Esophagus (tissue), 2 donors: ENCODE measurements around the gene FBXL20. TPM values are rescaled to one million over a fixed set of nuclear protein-coding genes. Genes with fewer than 3 reads are reported as not detected.
"Not testable (repeated sequence)": the region's sequence is repeated elsewhere in the genome, so short reads cannot be mapped to it uniquely, and the experiment has no call there.

Source experiments
- H3K27ac ChIP-seq, 2 donors: one replicate each; pipeline ENCODE4 v1.5.1; 2013; ENCODE audit warnings: low read depth in 2 of 2, mild to moderate bottlenecking in 2 of 2, inconsistent platforms in 1 of 2, low read length in 1 of 2, moderate library complexity in 1 of 2
- H3K27me3 ChIP-seq, 2 donors: one replicate each; pipeline ENCODE4 v1.6.1; 2013; ENCODE audit warnings: low read length in 2 of 2, control low read depth in 1 of 2, mild to moderate bottlenecking in 1 of 2; ENCODE audit not compliant: insufficient read depth in 2 of 2, control insufficient read depth in 1 of 2
- H3K36me3 ChIP-seq, 2 donors: one replicate each; pipeline ENCODE4 v1.6.1; 2013; ENCODE audit warnings: low read length in 1 of 2; ENCODE audit not compliant: control insufficient read depth in 2 of 2, insufficient read depth in 2 of 2
- H3K4me1 ChIP-seq, 2 donors: one replicate each; pipeline ENCODE4 v1.6.1; 2013; ENCODE audit warnings: low read length in 1 of 2; ENCODE audit not compliant: control insufficient read depth in 2 of 2, insufficient read depth in 2 of 2
- H3K4me3 ChIP-seq, 2 donors: one replicate each; pipeline ENCODE4 v1.5.1; 2013; ENCODE audit warnings: low read length in 2 of 2, mild to moderate bottlenecking in 2 of 2, low read depth in 1 of 2, moderate library complexity in 1 of 2
- H3K9me3 ChIP-seq, 2 donors: one replicate each; pipeline ENCODE4 v1.6.1; 2013; ENCODE audit warnings: mild to moderate bottlenecking in 2 of 2, low read depth in 1 of 2, low read length in 1 of 2, moderate library complexity in 1 of 2; ENCODE audit not compliant: control insufficient read depth in 2 of 2, insufficient read depth in 1 of 2
- WGBS, 2 donors: extraction: QIAGEN DNeasy Blood & Tissue Kit; methylation state at CpG; one replicate each; pipeline ENCODE4 v1.1.7; 2013; 5-methylcytosine and 5-hydroxymethylcytosine counted together
- polyA plus RNA-seq, 2 donors: library from polyadenylated mRNA; stranded (reverse); fragments of 200-250 nt; gene quantifications; one replicate each; pipeline ENCODE4 v1.2.3, GENCODE V29; 2013
- donor health status: healthy with polysubstance abuse.
- donor health status: Bipolar disorder and iron deficiency.

Gene FBXL20
- polyA plus RNA-seq, 2 donors = 2.3 to 3.8 TPM

DNA sequence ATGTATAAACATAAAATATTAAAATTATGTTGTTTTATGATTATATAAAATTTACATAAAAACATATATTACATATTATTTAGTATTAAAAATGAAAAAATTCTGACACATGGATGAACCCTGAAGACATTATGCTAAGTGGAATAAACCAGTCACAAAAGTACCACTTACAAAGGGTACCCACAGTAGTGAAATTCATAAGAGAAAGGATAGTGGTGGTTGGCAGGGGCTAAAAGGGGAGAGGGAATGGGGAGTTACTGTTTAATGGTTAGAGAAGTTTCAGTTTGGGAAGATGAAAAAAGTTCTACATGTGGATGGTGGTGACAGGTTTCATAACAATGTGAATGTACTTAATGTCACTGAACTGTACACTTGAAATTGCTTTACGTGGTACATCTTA lies 41.4 kb downstream of the FBXL20 start:
- H3K27me3 ChIP-seq = no peaks in the 10 kb centered on the region
- no peaks in the 10 kb centered on the region for H3K4me1 ChIP-seq
- no peaks in the 10 kb centered on the region for H3K36me3 ChIP-seq
- WGBS, 2 donors = 93 to 94% methylated on average over 1 of the region's 1 CpG
- H3K4me3 ChIP-seq = no peak overlapping the region
- no peak overlapping the region for H3K27ac ChIP-seq
- no peaks in the 10 kb centered on the region for H3K9me3 ChIP-seq

DNA sequence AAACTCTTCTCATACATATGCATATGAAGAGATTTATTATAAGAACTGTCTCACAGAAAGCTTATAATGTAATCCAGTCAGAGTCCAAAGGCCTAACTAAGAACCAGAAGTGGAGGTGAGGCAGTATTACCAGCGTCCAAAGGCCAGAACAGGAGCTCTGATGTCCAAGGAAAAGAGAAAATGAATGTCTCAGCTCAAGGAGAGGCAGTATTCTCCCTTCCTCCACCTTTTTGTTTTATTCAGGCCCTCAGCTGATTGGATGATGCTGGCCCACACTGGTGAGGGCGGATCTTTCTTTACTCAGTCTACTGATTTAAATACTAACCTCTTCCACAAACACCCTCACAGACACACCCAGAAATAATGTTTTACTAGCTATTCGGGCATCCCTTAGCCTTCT lies 43.4 kb downstream of the FBXL20 start:
- Histone ChIP-seq H3K4me1 (no peaks in the 10 kb centered on the region), H3K27ac (no peak overlapping the region)
- WGBS, 2 donors = 61 to 86% methylated on average over 3 of the region's 3 CpGs

DNA sequence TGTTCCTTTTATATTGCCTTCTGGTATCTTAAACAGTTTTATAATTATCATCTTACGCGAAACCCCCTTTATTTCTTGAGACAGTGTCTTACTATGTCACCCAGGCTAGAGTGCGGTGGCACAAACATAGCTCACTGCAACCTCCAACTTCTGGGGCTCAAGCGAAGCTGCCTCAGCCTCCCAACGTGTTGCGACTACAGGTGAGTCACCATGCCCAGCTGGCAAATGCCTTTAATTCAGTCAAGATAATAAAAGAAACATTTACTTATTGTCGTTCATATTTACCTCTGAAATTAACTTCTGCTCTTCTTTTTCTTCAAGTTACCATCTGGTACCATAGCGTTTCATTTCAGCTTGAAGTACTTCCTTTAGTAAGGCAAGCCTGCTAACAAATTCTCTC lies 43.9 kb downstream of the FBXL20 start:
- H3K9me3 ChIP-seq = no peaks in the 10 kb centered on the region
- H3K36me3 ChIP-seq = no peaks in the 10 kb centered on the region
- 74 to 83% methylated on average over 8 of the region's 8 CpGs for whole genome bisulfite sequencing, 2 donors
- H3K27ac ChIP-seq = no peak overlapping the region
- no peaks in the 10 kb centered on the region for H3K27me3 ChIP-seq
- no peaks in the 10 kb centered on the region for H3K4me1 ChIP-seq
- no peak overlapping the region for H3K4me3 ChIP-seq

More for the DNA sequence above, 43.4 kb downstream of the FBXL20 start:
- no peak overlapping the region for H3K4me3 ChIP-seq
- H3K36me3 ChIP-seq = no peaks in the 10 kb centered on the region
- H3K27me3 ChIP-seq = no peaks in the 10 kb centered on the region
- H3K9me3 ChIP-seq = no peaks in the 10 kb centered on the region

DNA sequence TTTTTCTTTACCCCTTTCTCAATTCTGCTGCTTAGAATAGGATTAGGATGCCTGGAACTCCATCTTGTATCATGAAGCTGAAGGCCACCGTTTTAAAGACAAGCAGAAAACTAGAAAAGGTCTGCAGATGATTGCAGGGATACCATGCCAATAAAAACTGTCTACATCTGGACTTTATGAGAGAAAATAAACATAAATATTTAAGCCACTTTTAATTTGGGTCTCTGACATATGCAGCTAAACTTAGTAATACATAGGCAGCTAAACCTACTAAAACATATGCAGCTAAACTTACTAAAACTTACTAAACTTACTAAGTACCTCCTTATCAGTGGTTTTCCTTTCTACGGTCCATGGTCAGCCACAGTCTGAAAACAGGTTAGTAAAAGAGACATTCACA lies 48.4 kb downstream of the FBXL20 start:
- H3K27me3 ChIP-seq = no peaks in the 10 kb centered on the region
- WGBS, 2 donors = 63 to 68% methylated on average over 2 of the region's 2 CpGs
- no peaks in the 10 kb centered on the region for H3K4me1 ChIP-seq
- no peak overlapping the region for H3K4me3 ChIP-seq
- no peaks in the 10 kb centered on the region for H3K9me3 ChIP-seq
- no peaks in the 10 kb centered on the region for H3K36me3 ChIP-seq
- H3K27ac ChIP-seq = no peak overlapping the region

DNA sequence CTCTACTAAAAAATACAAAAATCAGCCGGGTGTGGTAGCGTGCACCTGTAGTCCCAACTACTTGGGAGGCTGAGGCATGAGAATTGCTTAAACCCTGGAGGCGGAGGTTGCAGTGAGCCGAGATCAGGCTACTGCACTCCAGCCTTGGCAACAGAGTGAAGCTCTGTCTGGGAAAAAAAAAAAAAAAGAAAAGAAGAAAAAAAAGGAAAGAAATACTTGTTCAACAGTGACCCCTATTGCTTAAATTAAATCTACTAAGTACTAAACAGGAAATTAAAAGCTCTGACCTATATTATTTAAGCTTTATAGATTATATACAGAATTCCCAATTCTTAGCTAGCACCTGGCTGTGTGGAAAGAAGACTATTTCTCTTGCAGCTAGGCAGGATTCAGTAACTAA lies 48.9 kb downstream of the FBXL20 start:
- Histone ChIP-seq H3K4me1 (no peaks in the 10 kb centered on the region), H3K36me3 (no peaks in the 10 kb centered on the region), H3K4me3 (no peak overlapping the region), H3K27ac (no peak overlapping the region), H3K27me3 (no peaks in the 10 kb centered on the region), H3K9me3 (no peaks in the 10 kb centered on the region)
- WGBS, 2 donors = 76 to 83% methylated on average over 4 of the region's 4 CpGs

DNA sequence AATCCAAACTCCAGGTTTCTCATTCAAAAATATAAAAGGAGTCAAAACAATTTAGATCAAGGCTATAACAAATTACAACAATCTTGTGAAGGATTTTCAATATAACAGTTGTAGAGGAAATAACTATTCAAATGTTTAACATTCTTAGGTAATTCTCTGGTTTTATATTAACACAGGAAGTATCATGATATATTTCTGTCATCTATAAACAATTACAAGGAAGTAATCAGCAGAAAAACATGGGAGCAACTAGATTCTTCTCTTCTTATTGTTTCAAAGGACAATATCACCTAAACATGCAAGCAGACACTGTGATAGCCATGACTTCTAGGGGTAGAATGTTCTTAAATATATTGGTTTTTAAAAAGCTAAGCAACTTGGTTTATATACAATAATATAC lies 49.9 kb downstream of the FBXL20 start:
- H3K36me3 ChIP-seq = no peaks in the 10 kb centered on the region
- no peak overlapping the region for H3K27ac ChIP-seq
- no peak overlapping the region for H3K4me3 ChIP-seq
- no peaks in the 10 kb centered on the region for H3K9me3 ChIP-seq
- no peaks in the 10 kb centered on the region for H3K27me3 ChIP-seq
- H3K4me1 ChIP-seq = no peaks in the 10 kb centered on the region

DNA sequence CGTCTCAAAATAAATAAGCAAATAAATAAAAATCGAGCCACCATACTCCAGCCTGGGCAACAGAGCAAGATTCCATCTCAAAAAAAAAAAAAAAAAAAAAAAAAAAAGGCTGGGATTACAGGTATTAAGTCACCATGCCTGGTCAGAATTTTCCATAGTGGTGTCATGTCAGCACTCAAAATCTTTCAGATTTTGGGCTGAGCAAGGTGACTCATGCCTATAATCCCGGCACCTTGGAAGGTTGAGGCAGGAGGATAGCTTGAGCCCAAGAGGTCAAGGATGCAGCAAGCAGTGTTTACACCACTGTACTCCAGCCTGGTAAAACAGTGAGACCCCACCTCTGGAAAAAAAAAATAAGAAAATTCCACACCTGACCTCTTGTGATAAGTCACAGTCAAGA lies 52.2 kb downstream of the FBXL20 start:
- Histone ChIP-seq H3K36me3 (no peaks in the 10 kb centered on the region), H3K4me3 (no peak overlapping the region), H3K4me1 (no peaks in the 10 kb centered on the region), H3K27ac (no peak overlapping the region), H3K27me3 (no peaks in the 10 kb centered on the region), H3K9me3 (no peaks in the 10 kb centered on the region)
- 83 to 88% methylated on average over 3 of the region's 3 CpGs for WGBS, 2 donors

DNA sequence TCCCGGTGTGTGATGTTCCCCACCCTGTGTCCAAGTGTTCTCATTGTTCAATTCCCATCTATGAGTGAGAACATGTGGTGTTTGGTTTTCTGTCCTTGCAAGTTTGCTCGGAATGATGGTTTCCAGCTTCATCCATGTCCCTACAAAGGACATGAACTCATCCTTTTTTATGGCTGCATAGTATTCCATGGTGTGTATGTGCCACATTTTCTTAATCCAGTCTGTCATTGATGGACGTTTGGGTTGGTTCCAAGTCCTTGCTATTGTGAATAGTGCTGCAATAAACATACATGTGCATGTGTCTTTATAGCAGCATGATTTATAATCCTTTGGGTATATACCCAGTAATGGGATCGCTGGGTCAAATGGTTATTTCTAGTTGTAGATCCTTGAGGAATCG lies 54.6 kb downstream of the FBXL20 start:
- WGBS, 2 donors = 95 to 96% methylated on average over 5 of the region's 5 CpGs
- H3K9me3 ChIP-seq, H3K4me1 ChIP-seq, H3K36me3 ChIP-seq, H3K27me3 ChIP-seq, H3K27ac ChIP-seq, H3K4me3 ChIP-seq: not testable (repeated sequence)

DNA sequence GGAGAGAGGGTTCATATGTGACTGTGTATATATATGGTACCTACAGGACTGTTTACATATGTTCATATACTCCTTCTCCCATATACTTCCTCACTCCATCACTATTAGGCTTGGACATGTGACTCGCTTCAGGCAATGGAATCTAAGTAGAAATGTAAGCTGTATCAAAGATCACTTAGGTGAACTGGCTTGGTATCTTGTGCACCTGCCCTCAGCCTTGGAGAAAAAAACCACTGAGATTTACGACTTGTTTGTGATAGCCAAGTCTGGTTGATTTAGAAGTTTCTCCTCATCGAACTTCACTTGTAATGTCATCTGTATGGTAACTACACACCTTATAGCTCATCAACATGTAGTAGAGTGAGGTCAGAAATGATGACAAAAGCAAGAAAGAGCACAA lies 59.9 kb downstream of the FBXL20 start:
- Histone ChIP-seq H3K9me3 (peaks cover 0 to 2% of the 10 kb centered on the region in 2 donors), H3K4me3 (no peak overlapping the region), H3K27ac (no peak overlapping the region), H3K4me1 (no peaks in the 10 kb centered on the region), H3K27me3 (no peaks in the 10 kb centered on the region), H3K36me3 (no peaks in the 10 kb centered on the region)
- WGBS, 2 donors = 81 to 93% methylated on average over 3 of the region's 3 CpGs

DNA sequence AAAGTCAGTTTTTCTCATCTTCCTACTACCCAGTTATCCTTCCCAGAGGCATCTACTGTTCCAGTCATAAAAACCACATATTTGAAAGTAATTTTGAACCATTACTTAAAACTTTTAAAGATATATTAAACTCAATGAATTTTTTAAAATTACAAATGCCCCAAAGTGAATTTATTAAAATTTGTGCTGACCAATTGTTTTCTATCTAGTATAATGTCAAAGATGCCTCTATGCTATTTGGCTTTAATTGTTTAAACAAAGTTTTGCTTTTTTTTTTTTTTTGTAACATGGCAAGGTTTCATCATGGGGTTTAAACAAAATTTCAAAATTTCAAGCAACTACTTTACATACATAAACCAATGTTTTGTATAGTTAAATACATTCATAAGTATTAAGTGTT lies 60.7 kb downstream of the FBXL20 start:
- Histone ChIP-seq H3K36me3 (no peaks in the 10 kb centered on the region), H3K9me3 (peaks cover 0 to 2% of the 10 kb centered on the region in 2 donors), H3K27ac (no peak overlapping the region), H3K4me3 (no peak overlapping the region), H3K4me1 (no peaks in the 10 kb centered on the region), H3K27me3 (no peaks in the 10 kb centered on the region)
